Neutrophil (primary cell): ENCODE data around the gene MYH3.

Experiments used
- H3K27ac ChIP-seq: fragments of 200-600 bp; sonication (generic); 2 replicates; pipeline ENCODE4 v1.5.1; 2016; ENCODE audit warnings: mild to moderate bottlenecking, moderate library complexity
- H3K27me3 ChIP-seq: fragments of 200-600 bp; sonication (generic); 2 replicates; pipeline ENCODE4 v1.6.0; 2016; ENCODE audit warnings: mild to moderate bottlenecking
- H3K36me3 ChIP-seq: fragments of 200-600 bp; sonication (generic); 2 replicates; pipeline ENCODE4 v1.5.1; 2017
- H3K4me1 ChIP-seq, 2 experiments: fragments of 200-600 bp in 1 of 2; sonication (generic) in 1 of 2; 1 replicate in 1 of 2; 2 replicates in 1 of 2; pipeline versions ENCODE4 v1.5.1 to v1.6.1; 2013 to 2016; ENCODE audit warnings: low read depth in 1 of 2, low read length in 1 of 2, mild to moderate bottlenecking in 1 of 2, moderate library complexity in 1 of 2; ENCODE audit not compliant: control insufficient read depth in 1 of 2, insufficient read depth in 1 of 2
- H3K4me3 ChIP-seq, 2 experiments: fragments of 200-600 bp in 1 of 2; sonication (generic) in 1 of 2; 1 replicate in 1 of 2; 2 replicates in 1 of 2; pipeline ENCODE4 v1.5.1; 2013 to 2016; ENCODE audit warnings: low read depth in 1 of 2, low read length in 1 of 2, mild to moderate bottlenecking in 1 of 2, moderate library complexity in 1 of 2
- H3K9me3 ChIP-seq: fragments of 200-600 bp; sonication (generic); 2 replicates; pipeline ENCODE4 v1.5.1; 2016
- TF ChIP-seq, protein P1 (sequence below): fragments of 200-600 bp; sonication (generic); IDR thresholded peaks from 2 replicates; pipeline ENCODE4 v1.5.1; 2016; ENCODE audit warnings: antibody characterized with exemption

MYH3 gene

DNA sequence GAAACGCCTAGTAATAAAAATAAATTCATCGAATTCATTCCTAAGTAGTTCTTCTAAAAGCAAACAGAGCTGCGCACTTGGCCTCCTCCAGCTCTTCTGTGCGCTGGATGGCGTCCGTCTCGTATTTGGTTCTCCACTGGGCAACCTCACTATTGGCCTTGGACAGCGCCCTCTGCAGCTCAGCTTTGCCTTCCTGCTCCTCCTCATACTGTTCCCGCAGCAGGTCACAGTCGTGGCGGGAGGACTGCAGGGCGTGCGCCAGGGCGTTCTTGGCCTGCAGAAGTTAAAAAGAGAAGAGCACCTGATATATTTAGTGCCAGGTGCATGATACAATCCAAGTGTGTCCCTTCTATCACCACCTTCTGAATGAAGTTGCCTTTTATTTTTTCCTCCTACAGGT lies 21.8 kb downstream of the MYH3 start:
- Histone ChIP-seq H3K27ac (no peak overlapping the region), H3K27me3 (no peaks in the 10 kb centered on the region), H3K4me3 (no peak overlapping the region), H3K36me3 (no peaks in the 10 kb centered on the region), H3K4me1 (no peaks in the 10 kb centered on the region), H3K9me3 (no peaks in the 10 kb centered on the region)
- TF ChIP-seq, protein P1, sequence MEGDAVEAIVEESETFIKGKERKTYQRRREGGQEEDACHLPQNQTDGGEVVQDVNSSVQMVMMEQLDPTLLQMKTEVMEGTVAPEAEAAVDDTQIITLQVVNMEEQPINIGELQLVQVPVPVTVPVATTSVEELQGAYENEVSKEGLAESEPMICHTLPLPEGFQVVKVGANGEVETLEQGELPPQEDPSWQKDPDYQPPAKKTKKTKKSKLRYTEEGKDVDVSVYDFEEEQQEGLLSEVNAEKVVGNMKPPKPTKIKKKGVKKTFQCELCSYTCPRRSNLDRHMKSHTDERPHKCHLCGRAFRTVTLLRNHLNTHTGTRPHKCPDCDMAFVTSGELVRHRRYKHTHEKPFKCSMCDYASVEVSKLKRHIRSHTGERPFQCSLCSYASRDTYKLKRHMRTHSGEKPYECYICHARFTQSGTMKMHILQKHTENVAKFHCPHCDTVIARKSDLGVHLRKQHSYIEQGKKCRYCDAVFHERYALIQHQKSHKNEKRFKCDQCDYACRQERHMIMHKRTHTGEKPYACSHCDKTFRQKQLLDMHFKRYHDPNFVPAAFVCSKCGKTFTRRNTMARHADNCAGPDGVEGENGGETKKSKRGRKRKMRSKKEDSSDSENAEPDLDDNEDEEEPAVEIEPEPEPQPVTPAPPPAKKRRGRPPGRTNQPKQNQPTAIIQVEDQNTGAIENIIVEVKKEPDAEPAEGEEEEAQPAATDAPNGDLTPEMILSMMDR = no peak

DNA sequence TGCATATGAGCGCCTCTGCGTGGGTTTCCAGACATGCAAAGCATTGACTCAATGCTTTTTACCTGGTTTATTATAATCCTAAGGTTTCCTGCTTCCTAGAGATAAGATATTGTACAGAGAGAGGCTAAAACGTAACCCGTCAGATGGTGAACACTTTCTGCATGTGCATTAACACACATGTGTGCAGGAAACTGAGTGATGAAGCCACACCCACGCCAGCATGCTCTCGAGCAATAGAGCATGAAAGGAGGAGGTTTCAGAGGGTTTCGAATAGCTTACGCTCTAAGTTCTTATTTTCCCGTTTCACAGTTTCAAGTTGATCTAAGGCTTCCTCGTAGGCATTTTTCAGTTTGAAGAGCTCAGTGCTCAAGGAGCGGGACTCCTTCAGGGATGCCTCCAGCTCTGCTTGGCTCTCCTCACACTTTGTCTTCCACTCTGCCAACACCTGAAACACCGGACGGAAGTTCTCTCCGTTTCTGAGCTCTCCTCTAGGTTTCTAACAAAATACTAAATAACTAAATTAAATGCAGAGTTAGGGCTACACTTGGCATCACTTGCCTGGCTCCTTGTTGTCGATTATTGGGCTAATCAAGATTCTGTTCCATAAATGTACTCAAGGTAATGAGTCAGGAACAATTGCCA lies 23.2 kb downstream of the MYH3 start:
- no peaks in the 10 kb centered on the region for H3K4me1 ChIP-seq
- peaks cover 6% of the 10 kb centered on the region for H3K36me3 ChIP-seq
- H3K27me3 ChIP-seq = no peaks in the 10 kb centered on the region
- no peak overlapping the region for H3K4me3 ChIP-seq
- H3K9me3 ChIP-seq = no peaks in the 10 kb centered on the region
- TF ChIP-seq, protein P1 = no peak
- H3K27ac ChIP-seq = no peak overlapping the region

DNA sequence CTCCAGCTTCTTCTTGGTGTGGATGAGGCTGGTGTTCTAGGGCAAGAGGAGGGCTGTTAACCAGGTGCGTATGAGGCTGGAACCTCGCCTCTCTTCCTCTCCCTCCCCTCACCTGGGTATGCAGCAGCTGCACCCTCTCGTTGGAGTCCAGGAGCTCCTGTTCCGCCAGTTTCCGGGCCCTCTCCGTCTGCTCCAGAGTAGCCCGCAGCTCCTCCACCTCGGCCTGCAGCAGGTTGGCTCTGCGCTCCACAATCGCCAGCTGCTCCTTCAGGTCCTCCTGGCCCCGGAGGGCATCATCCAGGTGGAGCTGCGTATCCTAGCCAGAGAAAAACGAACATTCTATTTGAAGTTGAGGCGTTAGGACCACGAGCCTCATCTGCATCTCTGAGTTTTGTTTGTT lies 25.4 kb downstream of the MYH3 start:
- Histone ChIP-seq H3K9me3 (no peaks in the 10 kb centered on the region), H3K4me3 (no peak overlapping the region), H3K36me3 (peaks cover 6% of the 10 kb centered on the region), H3K27ac (no peak overlapping the region), H3K27me3 (no peaks in the 10 kb centered on the region), H3K4me1 (no peaks in the 10 kb centered on the region)
- TF ChIP-seq, protein P1 = no peak

DNA sequence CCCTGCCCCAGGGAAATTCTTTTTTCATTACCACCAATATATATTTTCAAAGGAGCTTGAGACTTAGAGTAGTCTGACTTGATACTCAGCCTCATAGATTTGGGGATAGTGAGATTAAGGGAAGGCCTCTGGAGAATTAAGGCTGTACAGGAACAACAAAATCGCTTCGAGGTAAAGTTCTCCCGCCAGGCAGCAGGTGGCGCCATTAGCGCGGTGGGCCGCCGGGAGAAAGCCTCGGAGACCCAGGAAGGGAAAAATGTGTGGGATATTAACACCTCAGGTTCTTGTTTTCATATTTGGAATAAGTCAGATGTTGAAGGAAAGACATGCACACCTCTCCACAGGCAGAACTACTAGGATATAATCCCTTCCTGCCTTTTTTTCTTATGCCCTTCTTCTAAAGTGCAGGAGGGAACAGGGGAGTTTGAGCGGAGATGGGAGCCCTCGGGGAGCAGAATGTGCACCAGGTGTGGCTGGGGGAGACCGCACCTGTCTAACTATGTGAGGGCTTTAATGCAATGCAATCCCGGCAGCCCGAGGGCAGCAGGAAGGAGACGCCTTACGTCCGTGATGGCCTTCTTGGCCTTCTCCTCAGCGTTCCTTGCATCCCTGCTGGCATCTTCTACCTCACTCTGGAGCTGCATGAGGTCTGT lies 25.9 kb downstream of the MYH3 start:
- Histone ChIP-seq H3K36me3 (peaks cover 6% of the 10 kb centered on the region), H3K4me3 (no peak overlapping the region), H3K4me1 (no peaks in the 10 kb centered on the region), H3K27me3 (no peaks in the 10 kb centered on the region), H3K9me3 (no peaks in the 10 kb centered on the region), H3K27ac (no peak overlapping the region)
- TF ChIP-seq, protein P1 = peak; percentile 51

DNA sequence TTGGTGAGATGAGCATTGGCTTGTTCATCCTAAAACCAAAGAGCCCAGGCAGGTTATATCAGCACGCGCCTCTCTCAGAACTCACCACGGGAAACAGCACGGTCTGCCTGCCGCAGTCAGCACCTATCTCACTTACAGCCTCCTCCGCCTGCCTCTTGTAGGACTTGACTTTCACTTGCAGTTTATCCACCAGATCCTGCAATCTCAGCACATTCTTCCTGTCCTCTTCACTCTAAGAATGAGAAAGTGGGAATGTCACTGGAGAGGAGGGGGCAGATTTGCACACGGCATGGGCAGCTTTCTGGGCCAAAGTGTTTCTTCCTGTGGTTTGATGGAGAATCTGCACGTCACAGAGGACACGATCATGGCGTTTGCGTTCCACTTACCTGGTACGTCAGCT lies 27.4 kb downstream of the MYH3 start:
- H3K36me3 ChIP-seq = peaks cover 6% of the 10 kb centered on the region
- H3K4me3 ChIP-seq = no peak overlapping the region
- H3K27ac ChIP-seq = no peak overlapping the region
- H3K27me3 ChIP-seq = no peaks in the 10 kb centered on the region
- TF ChIP-seq, protein P1 = no peak
- no peaks in the 10 kb centered on the region for H3K9me3 ChIP-seq
- no peaks in the 10 kb centered on the region for H3K4me1 ChIP-seq
